GM10248 (cell line): ENCODE data around the gene LRP11.
"Not testable (repeated sequence)": the region's sequence is repeated elsewhere in the genome, so short reads cannot be mapped to it uniquely, and the experiment has no call there.

ENCODE experiments used
- CTCF ChIA-PET: fragments of 300-600 bp; sonication (Branson Sonifier 250); formaldehyde crosslinking; extraction: SDS; loops from one replicate; lab custom pipeline; 2021; ENCODE audit warnings: antibody characterized with exemption; lab: Yijun Ruan, JAX
- POLR2A ChIA-PET: fragments of 350-650 bp; sonication (Branson Sonifier 250); formaldehyde crosslinking; extraction: SDS; loops from one replicate; lab custom pipeline; 2020; ENCODE audit warnings: antibody characterized with exemption; lab: Yijun Ruan, JAX
- DNase-seq: peaks from one replicate; pipeline ENCODE4 v3.0.0; 2012; ENCODE audit errors: extremely low spot score
- CTCF ChIP-seq: IDR thresholded peaks from 2 replicates; pipeline ENCODE4 v1.5.1; 2012; ENCODE audit warnings: mild to moderate bottlenecking, low read depth; ENCODE audit errors: extremely low read depth, missing control alignments, control extremely low read depth

The LRP11 gene

GRCh38 chr6:149863698-149864577, at the start of gene LRP11:
TSS of gene LRP11 (minus strand) at chr6:149864359. CDS start at chr6:149864020, 339 bp downstream.
- ChIA-PET POLR2A (no interaction called here), CTCF (interaction anchor here (0.9 to 1.6 kb wide), 6 partner anchors 8 to 40 kb away, joined by 3 to 6 read pairs (median 4); no protein-coding TSS in a partner anchor)
- no peak for TF ChIP-seq CTCF
- DNase-seq: peak; percentile 93

- TF ChIP-seq CTCF: no peak
Measured at GRCh38 chr6:149913540-149914240, 49.5 kb upstream of the LRP11 start.

GRCh38 chr6:149913085-149913484, 48.9 kb upstream of the LRP11 start:
- no peak for TF ChIP-seq CTCF
- ChIA-PET CTCF (no interaction called here), POLR2A (no interaction called here)
- no peak for DNase-seq

More at GRCh38 chr6:149913540-149914240, 49.5 kb upstream of the LRP11 start:
- DNase-seq: no peak
- POLR2A ChIA-PET: no interaction called here
- CTCF ChIA-PET: no interaction called here

- POLR2A ChIA-PET, CTCF ChIA-PET, DNase-seq: not testable (repeated sequence)
Measured at GRCh38 chr6:149912680-149913079, 48.5 kb upstream of the LRP11 start.

- no peak for DNase-seq
- ChIA-PET CTCF (no interaction called here), POLR2A (no interaction called here)
- TF ChIP-seq CTCF: no peak
Measured at GRCh38 chr6:149910721-149911151, 46.6 kb upstream of the LRP11 start.

GRCh38 chr6:149909701-149910470, 45.7 kb upstream of the LRP11 start:
- POLR2A ChIA-PET: no interaction called here
- no peak for TF ChIP-seq CTCF
- no peak for DNase-seq
- CTCF ChIA-PET: no interaction called here

- DNase-seq, CTCF ChIA-PET, POLR2A ChIA-PET: not testable (repeated sequence)
Measured at GRCh38 chr6:149908480-149908879, 44.3 kb upstream of the LRP11 start.
